ENCODE data around the gene FAHD2A. TPM values are rescaled to one million over a fixed set of nuclear protein-coding genes. Genes with fewer than 3 reads are reported as not detected.

Gene FAHD2A
- total RNA-seq, 1 experiment from 2014 or later, result 25.4 TPM

DNA sequence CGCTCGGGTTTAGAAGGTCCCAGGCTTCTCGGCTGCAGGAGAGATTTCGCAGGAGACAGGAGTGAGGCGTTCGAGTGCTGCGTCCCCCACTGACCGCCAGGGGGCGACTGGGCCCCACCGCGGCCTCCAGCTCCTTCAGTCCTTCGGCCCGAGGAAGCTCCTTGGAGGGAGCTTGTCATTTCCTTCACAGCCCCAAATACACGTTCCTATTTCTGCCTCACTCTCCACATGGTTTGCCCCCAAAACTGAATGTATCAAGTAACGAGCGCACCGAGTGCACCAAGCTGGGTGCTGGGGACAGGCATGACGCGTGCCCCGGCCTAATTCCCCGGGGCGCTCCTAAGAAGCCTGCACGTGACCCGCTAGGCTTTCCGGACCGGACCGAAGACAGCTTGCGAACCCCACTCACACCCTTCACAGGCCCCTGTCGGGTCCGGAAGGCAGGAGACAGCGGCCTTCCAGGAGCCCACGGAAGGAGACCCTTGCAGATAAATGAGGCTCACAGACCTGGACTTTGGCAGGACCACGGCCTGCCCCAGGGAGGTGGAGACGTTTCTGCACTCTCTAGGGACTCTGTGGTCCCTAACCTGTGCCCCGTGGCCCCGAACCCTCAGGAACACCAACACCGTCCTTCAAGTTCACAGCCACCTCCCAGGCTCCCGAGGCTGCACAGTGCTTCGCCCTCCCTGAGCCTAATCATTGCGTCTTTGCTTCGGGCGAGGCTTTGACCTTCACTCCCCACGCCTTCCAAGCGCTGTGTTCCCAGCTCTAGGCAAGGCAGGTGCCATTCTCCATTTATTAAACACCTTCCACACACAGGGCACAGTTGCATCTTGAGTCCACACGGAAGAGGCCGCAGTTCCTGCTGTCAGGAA is 13.0 kb upstream of the FAHD2A start:
- no peak overlapping the region for H3K4me3 ChIP-seq (replicated peaks in 1 of 2; ENCODE audit: low read depth in 1 of 2, low read length in 2 of 2)
- ChIA-PET RAD21 (ENCODE audit: low non-redundant PET in 1 of 2, low total read pairs in 2 of 2, uncharacterized antibody in 2 of 2, unreplicated experiment in 2 of 2) (interaction anchor here in 1 of 2 experiments (1.0 kb wide), 1 partner anchor 340 kb away, joined by 3 read pairs; no protein-coding TSS in a partner anchor), POLR2A (interaction anchor here (1.0 kb wide), 1 partner anchor 13 kb away, joined by 4 read pairs; the partner anchor contains the start of gene FAHD2A), CTCF (interaction anchor here (0.8 to 2.5 kb wide), 13 partner anchors 11 to 490 kb away, joined by 3 to 29 read pairs (median 5); partner anchors contain the start of gene FAHD2A)
- H3K36me3 ChIP-seq (ENCODE audit: control insufficient read depth in 1 of 2, insufficient read depth in 2 of 2, low read length in 2 of 2), result no peaks in the 10 kb centered on the region
- no peaks in the 10 kb centered on the region for H3K27me3 ChIP-seq (ENCODE audit: insufficient read depth, low read length)
- peak overlapping the region; percentile 33 for H3K4me2 ChIP-seq (ENCODE audit: low read length)
- peak; percentile 94 for ATAC-seq
- no TSS peak for BruUV-seq (replicated peaks)
- H3K9me3 ChIP-seq (ENCODE audit: control insufficient read depth in 1 of 2, insufficient read depth in 1 of 2, low read depth in 1 of 2, low read length in 2 of 2), result no peaks in the 10 kb centered on the region
- H3K27ac ChIP-seq (ENCODE audit: low read depth, low read length), result no peak overlapping the region
- peak overlapping the region; percentile 68 for H2AFZ ChIP-seq (ENCODE audit: low read depth, low read length, poor library complexity, severe bottlenecking)
- intact Hi-C loops (cut with micrococcal nuclease), result loop anchor here (1.0 kb wide), 1 partner anchor 340 kb away; no protein-coding TSS in a partner anchor
- no peaks in the 10 kb centered on the region for H3K79me2 ChIP-seq (ENCODE audit: insufficient read depth, low read length)
- H3K4me1 ChIP-seq (ENCODE audit: control insufficient read depth in 1 of 2, insufficient read depth in 2 of 2, low read length in 2 of 2), result peaks cover 0 to 3% of the 10 kb centered on the region in 2 experiments; a peak in 1 of 4 replicates
- H4K20me1 ChIP-seq (ENCODE audit: insufficient read depth), result no peaks in the 10 kb centered on the region
- DNase-seq (ENCODE audit: low read depth, low spot score), result peak; percentile 18
- H3K9me2 ChIP-seq (ENCODE audit: insufficient read depth), result no peaks in the 10 kb centered on the region
- no peak overlapping the region for H3K9ac ChIP-seq (ENCODE audit: low read length)
- TF ChIP-seq CEBPB (IDR thresholded peaks at IDR 0.05; ENCODE audit: low read depth), result no peak
- TF ChIP-seq, protein P1, sequence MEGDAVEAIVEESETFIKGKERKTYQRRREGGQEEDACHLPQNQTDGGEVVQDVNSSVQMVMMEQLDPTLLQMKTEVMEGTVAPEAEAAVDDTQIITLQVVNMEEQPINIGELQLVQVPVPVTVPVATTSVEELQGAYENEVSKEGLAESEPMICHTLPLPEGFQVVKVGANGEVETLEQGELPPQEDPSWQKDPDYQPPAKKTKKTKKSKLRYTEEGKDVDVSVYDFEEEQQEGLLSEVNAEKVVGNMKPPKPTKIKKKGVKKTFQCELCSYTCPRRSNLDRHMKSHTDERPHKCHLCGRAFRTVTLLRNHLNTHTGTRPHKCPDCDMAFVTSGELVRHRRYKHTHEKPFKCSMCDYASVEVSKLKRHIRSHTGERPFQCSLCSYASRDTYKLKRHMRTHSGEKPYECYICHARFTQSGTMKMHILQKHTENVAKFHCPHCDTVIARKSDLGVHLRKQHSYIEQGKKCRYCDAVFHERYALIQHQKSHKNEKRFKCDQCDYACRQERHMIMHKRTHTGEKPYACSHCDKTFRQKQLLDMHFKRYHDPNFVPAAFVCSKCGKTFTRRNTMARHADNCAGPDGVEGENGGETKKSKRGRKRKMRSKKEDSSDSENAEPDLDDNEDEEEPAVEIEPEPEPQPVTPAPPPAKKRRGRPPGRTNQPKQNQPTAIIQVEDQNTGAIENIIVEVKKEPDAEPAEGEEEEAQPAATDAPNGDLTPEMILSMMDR (IDR thresholded peaks at IDR 0.05 in 2 of 3, conservative IDR thresholded peaks at IDR 0.05 in 1 of 3; ENCODE audit: borderline replicate concordance in 1 of 3, insufficient read depth in 1 of 3, low read depth in 2 of 3, low read length in 2 of 3), result peak; percentile 68 to 99 (median 93)
- TF ChIP-seq REST (IDR thresholded peaks at IDR 0.05; ENCODE audit: low read depth), result no peak
- peak; percentile 29; the same call in 1 of the 2 replicates for TF ChIP-seq ZFX (IDR thresholded peaks at IDR 0.05)
- peak; percentile 71 for TF ChIP-seq RAD21 (IDR thresholded peaks at IDR 0.05; ENCODE audit: low read depth)
- TF ChIP-seq CBX3 (IDR thresholded peaks at IDR 0.05; ENCODE audit: low read depth), result no peak
- no peak for TF ChIP-seq POLR2AphosphoS5 (IDR thresholded peaks at IDR 0.05; ENCODE audit: low read depth, low read length)
- TF ChIP-seq, protein P2, sequence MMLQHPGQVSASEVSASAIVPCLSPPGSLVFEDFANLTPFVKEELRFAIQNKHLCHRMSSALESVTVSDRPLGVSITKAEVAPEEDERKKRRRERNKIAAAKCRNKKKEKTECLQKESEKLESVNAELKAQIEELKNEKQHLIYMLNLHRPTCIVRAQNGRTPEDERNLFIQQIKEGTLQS (IDR thresholded peaks at IDR 0.05), result no peak

Data from HCT116 (cell line).